Right lobe of liver (tissue), 4 donors: ENCODE data around the gene CCNG1.

Experiments used
- POLR2A ChIP-seq: fragments of 450-650 bp; IDR thresholded peaks from one replicate; pipeline ENCODE4 v1.6.1; 2017; ENCODE audit warnings: antibody characterized with exemption, mild to moderate bottlenecking
- TF ChIP-seq, protein P1 (sequence below), 4 donors: fragments of 200-600 bp in 3 of 4; fragments of 450-650 bp in 1 of 4; IDR thresholded peaks; one replicate each; pipeline versions ENCODE4 v1.5.1 to v1.8.0; 2016 to 2022; ENCODE audit warnings: antibody characterized with exemption in 4 of 4, mild to moderate bottlenecking in 2 of 4
- donor health status: DM: no; HTN: no; CAD: no.
- donor health status: DM: no; HTN: no; CAD: no.
- donor health status: DM: no; HTN: yes; CAD: no.

DNA sequence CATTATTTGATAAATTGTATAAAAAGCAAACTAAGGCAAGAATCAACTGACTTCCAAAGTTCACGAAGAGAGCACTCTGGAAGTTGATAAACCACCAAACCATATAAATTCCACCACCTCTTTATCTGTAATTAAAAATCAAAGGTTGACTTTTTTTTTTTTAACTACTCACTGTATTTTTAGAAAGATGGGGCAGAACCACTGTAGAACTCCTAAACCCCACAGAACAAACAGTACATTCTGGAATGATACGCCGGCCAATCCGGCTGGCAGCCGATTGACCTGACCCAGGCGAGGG is 435 bp upstream of the CCNG1 start:
- TF ChIP-seq, protein P1, sequence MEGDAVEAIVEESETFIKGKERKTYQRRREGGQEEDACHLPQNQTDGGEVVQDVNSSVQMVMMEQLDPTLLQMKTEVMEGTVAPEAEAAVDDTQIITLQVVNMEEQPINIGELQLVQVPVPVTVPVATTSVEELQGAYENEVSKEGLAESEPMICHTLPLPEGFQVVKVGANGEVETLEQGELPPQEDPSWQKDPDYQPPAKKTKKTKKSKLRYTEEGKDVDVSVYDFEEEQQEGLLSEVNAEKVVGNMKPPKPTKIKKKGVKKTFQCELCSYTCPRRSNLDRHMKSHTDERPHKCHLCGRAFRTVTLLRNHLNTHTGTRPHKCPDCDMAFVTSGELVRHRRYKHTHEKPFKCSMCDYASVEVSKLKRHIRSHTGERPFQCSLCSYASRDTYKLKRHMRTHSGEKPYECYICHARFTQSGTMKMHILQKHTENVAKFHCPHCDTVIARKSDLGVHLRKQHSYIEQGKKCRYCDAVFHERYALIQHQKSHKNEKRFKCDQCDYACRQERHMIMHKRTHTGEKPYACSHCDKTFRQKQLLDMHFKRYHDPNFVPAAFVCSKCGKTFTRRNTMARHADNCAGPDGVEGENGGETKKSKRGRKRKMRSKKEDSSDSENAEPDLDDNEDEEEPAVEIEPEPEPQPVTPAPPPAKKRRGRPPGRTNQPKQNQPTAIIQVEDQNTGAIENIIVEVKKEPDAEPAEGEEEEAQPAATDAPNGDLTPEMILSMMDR (IDR thresholded peaks at IDR 0.05): no peak
- no peak for TF ChIP-seq POLR2A
